SW 1271 (cell line): ENCODE results near the gene ITPR1.

Experiments used
- DNase-seq, 2 experiments: peaks; one replicate each; lab custom pipeline; 2025; lab: John Stamatoyannopoulos, UW

Gene ITPR1

DNA sequence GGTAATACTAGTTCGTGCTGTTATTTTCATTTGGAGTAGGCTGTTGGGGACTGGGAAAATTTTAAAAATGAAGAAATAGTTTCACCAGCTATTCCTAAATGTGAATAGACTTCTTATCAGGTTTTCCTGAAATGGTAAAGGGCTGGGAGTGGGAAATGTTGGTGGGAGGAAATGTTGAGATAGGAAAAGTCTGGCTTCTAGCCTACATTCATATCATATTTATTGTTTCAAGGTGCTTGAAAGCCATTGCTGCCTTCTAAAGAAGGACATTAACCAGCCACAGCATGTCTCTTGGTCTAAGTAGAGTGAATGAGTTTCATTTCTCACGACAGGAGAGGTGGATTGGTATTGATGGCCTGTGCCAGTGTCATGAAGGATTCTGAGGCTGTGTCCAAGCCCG, 288.9 kb downstream of the ITPR1 start:
- DNase-seq = no peak

DNA sequence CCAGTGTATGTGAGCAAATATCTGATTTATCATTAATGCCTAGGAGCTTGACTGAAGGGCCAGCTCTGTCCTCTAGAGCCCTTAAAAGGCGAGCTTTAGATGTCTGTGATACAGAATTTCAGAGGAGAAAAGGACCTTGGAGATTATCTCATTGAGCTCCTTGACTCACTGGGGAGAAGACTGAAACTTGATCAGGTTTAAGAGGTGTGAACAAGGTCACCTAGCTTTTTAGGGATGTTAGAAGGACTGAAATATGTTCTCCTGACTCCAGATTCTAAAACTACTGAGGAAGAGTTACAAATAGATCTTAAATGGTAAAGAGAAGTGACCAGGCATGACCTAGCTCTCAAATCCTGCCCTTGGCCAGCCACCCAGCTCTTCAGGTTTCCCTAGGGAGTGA, 292.4 kb downstream of the ITPR1 start:
- DNase-seq = no peak

DNA sequence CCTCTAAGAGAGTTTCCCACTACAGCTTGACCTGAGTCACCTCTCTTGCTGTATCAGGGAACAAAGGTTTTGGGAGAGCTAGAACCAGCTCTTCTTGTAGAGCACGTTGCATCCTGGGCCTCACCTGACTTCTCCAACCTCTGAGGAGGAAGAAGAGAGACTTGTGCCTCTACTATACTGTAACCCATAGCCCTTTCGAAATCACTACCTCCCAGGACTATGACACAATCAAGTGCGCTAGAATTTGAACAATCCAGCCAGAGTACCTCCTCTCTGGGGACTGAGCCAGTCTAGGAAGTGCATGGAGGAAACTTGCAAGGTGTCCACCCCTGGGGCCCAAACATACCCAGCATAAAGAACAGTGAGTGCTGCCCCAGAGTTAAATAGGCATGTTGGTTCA, 293.3 kb downstream of the ITPR1 start:
- DNase-seq = no peak

DNA sequence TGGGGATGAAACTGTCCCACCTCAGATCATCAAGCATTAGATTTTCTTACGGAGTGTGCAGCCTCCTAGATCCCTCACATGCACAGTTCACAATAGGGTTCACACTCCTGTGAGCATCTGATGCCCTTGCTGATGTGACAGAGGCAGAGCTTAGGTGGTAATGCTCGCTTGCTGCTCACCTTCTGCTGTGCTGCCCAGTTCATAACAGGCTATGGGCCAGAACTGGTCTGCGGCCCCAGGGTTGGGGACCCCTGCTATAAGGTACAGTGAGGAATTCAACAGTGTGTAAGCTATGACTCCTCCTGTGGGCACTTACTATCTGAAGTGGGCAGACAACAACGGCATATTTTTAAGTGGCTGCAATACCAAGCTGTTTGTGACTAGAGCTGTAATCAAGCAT, 298.2 kb downstream of the ITPR1 start:
- no peak for DNase-seq

DNA sequence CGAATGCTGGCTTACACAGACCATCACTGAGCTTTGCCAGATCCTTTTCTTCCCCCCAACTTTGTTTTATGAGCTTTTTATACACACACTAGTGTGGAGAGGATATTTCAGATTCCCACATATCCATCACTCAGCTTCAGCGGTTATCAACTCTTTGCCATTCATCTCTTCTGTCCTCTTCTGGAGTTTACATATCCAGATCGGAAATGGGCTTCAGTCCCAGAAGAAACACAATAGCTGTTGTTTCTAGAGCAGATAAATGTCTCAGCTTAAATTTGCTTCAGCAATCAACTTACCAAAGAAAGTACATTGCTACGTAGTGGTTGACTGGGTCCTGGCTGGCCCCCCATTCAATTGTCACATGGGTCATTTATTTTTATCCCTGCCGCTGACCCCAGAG, 300.2 kb downstream of the ITPR1 start:
- DNase-seq = no peak

DNA sequence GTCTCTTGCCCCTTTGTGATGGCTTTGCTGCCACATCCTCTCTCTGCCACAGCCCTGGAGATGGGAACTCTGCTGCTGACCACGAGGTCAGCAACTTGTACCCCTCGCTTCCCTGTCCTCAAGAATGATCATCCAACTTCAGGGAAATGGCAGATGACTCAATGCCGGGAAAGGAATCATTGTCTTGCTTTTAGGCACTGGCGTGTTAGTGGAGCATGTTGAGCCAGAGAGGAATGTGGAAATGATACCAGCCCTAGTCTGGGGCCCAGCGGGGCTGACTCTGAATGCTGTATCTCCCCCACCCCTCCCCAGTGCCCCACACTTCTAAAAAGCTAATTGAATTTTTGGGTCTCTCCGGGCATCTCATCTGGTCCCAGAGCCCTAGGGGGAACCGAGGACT, 301.2 kb downstream of the ITPR1 start:
- DNase-seq = no peak

DNA sequence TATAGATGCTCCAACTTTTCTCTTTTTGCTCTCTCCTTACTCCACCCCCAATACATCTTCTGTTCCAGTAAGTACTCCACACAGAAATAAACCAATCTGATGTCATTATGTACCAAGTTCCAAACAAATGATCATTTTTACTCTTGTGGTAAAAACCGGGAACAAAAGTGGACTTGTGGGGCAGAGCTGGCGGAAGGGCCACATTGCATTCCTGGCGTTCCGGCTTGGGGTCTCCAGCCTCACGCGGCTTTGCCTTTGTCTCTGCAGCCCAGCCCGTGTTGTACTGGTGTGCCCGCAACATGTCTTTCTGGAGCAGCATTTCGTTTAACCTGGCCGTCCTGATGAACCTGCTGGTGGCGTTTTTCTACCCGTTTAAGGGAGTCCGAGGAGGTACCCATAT, 301.6 kb downstream of the ITPR1 start:
- DNase-seq = no peak

DNA sequence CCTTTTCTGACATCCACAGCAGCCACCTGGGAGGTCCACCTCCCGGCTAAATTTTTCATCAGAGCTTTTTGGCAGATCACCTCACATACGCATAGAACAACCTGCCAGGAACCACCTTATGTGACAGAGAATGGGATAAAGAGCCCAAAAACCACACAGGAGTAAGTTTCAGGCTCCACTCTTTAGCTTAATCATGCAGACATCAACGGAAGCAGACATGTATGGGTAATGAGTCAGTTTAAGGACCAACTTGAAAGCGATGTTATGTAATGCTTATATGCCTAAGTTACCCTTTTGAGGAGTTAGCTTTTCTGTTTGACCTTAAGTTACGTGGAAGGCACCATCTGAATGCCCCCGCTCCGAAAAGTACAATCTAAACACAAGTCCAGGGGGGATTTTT, 302.8 kb downstream of the ITPR1 start:
- DNase-seq = no peak

DNA sequence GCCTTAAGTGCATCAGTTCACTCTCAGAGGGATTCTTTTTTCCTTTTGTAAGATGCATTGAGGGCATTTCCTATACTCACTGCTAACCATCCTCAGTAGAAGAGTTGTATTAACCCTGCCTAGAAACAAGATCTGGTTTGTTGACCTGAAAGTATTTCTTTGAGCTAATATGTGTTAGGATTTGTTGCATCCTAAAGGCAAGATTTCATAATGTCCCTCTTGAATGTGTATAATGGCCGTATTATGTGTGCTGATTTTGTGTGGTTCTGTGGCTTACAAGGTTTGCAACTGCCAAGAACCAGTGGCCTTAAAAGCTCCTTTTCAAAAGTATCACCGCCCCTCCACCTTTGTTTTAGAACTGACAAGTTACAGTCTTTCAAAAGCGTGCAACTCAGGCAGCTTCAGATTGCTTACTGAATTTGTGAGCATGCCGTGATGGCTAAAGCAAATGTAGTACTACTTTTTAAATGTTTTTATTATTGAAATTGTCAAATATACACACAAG, 304.1 kb downstream of the ITPR1 start:
- peak in 1 of 2 experiments; percentile 5 for DNase-seq

DNA sequence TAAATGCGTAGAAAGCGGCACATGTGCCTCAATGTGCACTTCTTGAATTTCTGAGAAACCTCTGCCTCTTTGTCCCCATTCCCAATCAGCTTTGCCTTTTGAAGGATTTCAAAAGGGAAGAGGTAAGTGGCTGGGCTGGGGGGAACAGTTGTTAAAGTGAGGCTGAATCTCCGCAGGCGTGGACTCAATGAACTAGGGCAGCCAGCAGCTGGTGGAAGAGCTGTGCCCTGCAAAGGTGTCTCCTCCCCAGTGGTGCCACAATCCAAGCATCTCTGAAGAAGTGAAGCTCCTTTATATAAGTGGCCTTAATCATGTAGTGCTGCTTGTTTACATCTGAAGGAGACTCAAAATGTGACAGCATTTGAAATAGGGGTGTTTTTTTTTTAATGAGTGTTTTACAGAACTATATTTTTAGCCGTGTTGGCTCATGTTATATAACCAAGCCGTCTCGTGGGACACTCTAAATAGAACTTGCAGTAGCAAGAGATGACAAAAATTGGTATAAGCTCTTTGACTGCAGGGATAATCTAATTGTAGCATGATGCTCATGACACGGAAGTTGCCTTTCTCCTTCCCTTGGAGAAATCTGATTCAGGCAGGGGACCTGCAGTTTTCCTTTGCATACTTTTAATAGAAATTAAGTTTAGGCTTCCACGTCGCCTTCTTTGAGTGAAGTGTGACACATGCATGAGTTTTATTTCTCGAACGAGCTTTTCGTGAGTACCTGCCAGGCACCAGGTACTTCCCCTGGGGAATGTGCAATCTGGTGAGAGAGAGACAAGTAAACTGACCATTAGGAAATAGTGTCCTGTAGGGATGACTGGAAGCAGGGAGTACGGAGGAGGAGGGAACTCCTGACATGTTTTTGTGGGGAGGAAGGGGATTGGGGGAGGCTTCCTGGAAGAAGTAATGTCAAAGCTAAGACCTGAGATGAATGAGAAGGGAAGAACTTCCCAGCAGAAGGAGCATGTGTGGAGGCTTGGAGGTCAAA, 306.4 kb downstream of the ITPR1 start:
- DNase-seq = no peak

DNA sequence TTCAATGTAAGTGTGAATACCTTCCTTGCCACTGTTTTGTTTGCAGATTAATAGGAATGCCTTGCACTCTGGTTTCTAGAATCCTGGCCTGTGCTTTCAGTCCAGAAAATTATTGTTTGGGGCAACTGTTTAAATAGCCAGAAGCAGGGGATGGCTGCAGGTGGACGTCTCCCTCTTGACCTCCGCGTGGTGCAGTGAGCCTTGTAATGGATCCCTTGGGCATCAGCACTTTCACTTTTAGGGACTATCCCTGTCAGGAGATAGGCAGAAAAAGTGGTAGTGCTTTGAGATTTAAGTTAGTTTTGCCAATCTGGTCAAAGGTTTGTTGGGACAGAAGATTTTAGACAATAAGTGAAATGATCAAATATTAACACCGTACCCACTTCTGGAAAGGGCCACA, 307.4 kb downstream of the ITPR1 start:
- DNase-seq = no peak

DNA sequence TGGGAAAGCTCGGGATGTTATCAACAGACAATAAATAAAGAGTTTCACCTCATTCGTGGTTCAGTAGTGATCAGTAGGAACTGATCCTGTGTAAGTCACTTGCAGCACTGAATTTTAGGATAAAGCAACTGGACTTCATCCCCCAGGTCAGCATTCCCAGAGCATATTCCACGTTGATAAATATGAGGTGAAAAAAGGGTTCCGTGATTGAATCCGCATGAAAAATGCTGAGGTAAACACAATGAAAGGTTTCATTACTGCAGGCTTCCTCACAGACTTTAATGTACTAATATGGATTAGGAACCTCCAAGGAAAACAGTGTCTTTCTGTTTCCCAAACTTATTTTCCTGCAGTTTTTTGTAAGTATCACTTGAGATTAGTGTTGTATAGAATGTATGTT, 308.7 kb downstream of the ITPR1 start:
- DNase-seq = no peak

DNA sequence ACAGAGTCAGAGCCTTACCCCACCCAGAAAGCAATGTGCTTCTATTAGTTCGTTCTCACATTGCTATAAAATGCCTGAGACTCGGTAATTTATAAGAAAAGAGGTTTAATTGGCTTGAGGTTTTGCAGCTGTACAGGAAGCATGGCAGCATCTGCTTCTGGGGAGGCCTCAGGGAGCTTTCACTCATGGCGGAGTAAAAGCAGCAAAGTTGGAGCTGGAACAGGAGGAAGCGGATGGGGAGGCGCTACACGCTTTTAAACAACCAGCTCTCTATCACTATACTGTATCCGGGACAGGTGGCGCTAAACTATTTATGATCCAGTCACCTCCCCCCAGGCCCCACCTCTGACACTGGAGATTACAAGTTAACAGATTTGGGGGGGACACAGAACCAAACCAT, 309.8 kb downstream of the ITPR1 start:
- no peak for DNase-seq

DNA sequence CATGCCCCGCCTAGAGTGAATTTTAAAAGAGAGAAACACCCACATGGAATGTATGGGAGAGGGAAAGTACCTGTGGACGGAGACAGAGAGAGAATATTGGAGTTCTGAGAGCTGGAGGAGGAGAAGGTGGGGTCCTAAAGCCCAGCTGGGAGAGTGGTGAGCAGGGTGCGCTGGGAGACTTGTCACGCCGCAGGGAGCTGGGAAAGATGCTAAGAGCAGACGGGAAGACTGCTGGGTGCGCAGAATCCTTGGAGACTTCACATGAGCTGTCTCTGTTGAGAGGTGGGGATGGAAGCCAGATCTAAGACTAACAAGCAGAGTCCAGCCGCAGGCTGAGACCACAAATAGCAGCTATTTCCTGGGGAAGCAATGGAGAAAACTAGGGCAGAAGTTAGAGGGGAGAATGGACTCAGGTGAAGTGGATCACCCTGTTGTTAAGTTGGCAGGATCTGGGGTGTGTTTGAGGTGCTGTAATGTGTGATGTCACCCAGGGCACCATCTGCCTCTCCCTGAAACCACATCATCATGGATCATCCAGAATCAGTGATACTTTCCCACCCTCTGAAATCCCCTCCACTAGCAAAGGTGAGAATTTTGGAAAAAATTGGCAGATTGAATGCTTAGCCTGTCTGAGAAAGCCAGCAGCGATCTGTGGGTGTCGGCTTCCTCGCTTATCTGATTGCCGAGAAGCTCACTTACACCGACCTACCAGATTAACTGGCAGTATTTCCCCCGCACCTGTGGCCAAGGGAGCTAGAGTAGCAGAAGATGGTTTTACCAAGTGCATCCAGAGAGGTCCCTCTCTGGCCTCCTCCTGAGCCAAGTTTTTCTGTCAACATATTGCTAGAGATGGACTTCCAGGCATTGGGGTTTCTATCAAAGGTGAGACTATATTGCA, 311.3 kb downstream of the ITPR1 start:
- no peak for DNase-seq

DNA sequence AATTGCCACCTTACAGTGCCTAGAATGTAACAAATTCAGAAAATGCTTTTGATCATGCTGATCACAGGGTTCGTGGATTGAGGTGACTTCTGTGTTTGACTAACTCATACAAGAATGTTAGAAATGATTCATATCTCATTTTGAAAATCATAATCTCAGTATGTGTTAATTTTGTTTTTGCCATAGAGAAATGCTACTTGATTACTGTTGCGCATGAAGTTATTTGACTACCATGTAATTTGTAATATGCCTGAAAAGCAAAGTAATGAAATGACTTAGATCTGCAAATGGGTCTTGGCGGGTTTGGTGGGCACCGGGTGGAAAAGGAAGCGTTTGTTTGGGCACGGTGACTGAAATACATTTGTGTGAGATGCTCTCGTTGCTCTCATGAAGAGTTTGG, 312.5 kb downstream of the ITPR1 start:
- DNase-seq = no peak

DNA sequence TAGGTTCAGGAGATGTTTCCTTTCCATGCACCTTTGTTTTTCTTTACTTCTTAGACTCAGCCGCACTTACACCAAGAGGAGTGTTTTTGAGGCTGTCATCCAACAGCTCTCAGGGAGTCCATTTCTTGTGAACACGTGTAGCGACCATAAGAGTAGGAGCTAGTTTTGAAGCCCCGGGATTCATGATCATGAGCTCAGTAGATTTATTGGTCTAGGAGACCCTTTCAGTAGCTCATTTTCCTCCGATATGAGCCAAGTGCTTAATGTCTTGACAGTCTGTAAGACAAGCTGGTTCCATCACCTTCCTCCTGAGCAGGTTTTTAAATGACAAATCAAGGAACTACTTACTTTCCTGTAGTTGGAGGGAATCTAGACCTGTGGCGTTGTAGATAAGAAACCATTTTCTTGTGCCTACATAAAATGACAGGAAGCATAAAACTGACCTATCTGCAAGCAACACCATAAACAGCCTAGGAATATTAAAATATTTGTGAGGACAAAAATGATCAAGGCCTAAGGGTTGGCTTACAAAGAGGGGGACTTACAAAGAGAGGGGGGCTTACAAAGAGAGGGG, 313.5 kb downstream of the ITPR1 start:
- no peak for DNase-seq

DNA sequence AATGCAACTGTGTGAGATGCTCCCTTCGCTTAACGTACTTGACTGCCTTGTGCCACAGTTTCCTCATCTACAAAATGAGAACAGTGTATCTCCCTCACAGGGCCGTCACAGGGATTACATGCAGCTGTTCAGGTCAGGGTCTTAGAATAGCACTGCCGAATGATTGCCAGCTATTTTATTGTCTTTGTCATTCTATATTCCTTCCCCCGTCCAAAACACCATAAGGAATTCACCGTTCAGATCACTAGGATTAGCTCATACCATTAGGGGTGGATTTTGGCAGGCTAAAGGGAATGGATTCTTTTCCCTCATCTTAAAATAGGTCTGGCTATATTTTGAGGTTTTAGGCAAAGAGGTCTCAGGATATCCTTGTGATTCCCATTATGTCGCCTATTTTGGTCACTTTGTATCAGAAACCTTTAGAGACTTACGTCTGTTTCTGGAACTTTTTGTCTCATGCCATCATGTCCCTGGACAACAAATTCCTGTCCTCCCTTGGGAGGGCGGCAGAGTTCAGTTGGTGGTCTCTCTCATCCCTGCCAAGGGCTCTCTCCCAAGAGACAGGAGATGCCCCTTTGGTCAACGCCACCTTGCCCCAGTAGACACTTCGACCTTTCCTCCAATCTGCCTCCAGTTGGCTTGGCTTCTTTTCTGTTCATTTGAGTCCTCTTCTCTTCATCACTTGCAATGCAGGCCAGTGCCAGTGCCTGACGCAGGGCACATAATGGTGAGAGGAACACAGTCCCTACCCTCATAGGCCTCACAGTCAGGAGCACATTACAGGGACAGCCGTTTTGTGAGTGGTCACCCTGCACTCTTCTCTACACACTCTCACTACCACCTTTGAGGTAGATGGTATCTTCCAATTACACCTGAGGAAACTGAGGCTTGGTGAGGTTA, 314.5 kb downstream of the ITPR1 start:
- no peak for DNase-seq

DNA sequence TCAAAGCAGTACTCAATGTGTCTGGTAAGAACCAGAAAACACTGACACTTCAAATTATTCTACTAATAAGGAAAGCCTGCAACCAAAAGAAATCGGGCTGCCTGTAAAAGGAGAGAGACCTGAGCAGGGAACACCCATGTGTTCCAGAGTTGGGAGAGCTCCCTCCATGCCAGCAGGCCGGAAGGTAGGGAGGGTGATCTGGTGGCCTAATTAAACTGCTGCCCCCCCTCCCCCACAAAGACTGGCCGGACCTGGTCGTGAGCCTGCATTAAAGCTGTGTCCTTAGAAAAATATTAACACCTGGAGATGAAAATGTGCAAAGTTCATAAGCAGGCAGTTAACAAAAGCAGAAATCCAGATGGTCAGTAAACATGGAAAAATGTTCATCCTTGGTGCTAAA, 315.5 kb downstream of the ITPR1 start:
- no peak for DNase-seq

DNA sequence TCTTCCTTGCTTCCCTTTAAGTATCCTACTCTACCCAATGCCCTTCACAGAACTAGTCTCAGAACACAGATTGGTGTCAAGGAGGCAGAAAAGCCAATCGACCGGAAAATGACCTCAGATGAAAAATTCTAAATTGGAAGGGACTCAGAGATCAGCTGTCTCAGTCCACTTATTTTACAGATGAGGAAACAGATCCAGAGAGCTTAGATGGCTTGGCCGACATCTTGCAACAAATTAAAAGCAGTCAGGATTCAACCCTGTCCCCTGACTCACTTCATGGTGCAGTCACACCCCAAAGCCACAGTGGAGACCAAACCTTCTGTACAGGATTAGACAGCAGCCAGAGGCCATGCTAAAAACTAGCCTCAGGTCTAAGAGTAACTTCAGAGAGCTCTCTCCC, 316.8 kb downstream of the ITPR1 start:
- DNase-seq = no peak

DNA sequence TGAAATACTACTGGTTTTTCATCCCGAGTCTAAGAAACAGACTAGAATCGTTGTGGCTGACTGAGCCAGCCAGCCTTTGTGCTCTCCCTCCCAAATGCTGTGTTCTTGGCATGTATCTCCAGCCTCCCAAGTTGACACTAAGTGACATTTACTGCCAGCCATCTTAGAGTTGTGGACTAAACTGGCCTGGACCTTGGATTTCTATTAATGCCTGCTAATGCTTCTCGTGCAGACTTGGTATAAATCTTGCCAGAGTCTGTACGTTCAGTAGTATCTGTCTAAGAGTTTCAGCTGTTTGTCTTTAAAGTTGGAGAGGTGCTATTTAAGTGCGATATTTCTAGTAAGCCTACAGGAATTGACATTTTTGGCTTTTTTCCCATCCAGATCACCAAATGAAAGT, 319.4 kb downstream of the ITPR1 start:
- no peak for DNase-seq

DNA sequence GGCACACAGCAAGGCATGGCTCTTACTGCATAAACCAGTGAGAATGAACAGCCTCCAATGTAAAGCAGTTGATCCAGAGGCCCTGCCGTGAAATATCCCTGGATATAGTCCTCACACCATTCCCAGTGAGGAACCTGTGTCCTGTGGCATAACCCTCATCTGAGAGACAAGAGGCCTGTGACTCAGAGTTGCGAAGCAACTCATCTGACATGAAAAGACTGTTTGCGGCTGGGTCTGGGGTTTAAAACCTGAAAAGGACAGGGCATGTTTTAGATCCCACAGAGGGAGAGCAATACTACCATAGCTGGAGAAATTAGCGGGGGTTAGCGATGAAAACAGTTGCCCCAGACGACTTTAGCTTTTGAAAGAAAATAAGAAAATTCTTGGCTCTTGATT, 320.8 kb downstream of the ITPR1 start:
- no peak for DNase-seq
